H1 (cell line): ENCODE measurements around the gene IL18BP. TPM values are rescaled to one million over a fixed set of nuclear protein-coding genes. Genes with fewer than 3 reads are reported as not detected.

Experiments
- CTCF ChIA-PET: fragments of 300-600 bp; sonication (Branson Sonifier 250); formaldehyde crosslinking; loops from one replicate; lab custom pipeline; 2021; ENCODE audit not compliant: partially characterized antibody; lab: Charles Lee
- POLR2A ChIA-PET: fragments of 300-600 bp; sonication (Branson Sonifier 250); formaldehyde crosslinking; loops from one replicate; lab custom pipeline; 2021; ENCODE audit warnings: inconsistent platforms; ENCODE audit not compliant: partially characterized antibody; lab: Charles Lee
- DNase-seq, 2 experiments: peaks; one replicate each; pipeline versions ENCODE4 v3.0.0 to v3.0.0-alpha.2; 2010 to 2022; ENCODE audit warnings: low spot score in 2 of 2, low read depth in 1 of 2, mixed read lengths in 1 of 2
- FAIRE-seq: peaks from 2 replicates; lab custom pipeline; 2011; peaks lifted over from hg19 to GRCh38; lab: Jason Lieb, UNC
- H2AFZ ChIP-seq: 2 replicates; pipeline ENCODE4 v1.8.1; 2012; ENCODE audit warnings: low read length, inconsistent platforms
- H2AK5ac ChIP-seq: 2 replicates; pipeline ENCODE4 v1.6.1; 2013; ENCODE audit warnings: low read depth, low read length
- H2BK120ac ChIP-seq: replicated peaks from 2 replicates; pipeline ENCODE3; 2013; ENCODE audit warnings: low read depth, low read length, inconsistent platforms
- H2BK12ac ChIP-seq: 2 replicates; pipeline ENCODE4 v1.6.1; 2013; ENCODE audit warnings: low read depth, low read length
- H2BK15ac ChIP-seq: 2 replicates; pipeline ENCODE4 v1.6.1; 2013; ENCODE audit warnings: low read length
- H2BK20ac ChIP-seq: 2 replicates; pipeline ENCODE4 v1.6.1; 2013; ENCODE audit warnings: low read length
- H2BK5ac ChIP-seq: 2 replicates; pipeline ENCODE4 v1.6.1; 2013; ENCODE audit warnings: low read depth, low read length
- H3K14ac ChIP-seq: 2 replicates; pipeline ENCODE4 v1.6.1; 2013; ENCODE audit warnings: inconsistent platforms; ENCODE audit not compliant: insufficient read length
- H3K18ac ChIP-seq: 2 replicates; pipeline ENCODE4 v1.6.1; 2013; ENCODE audit warnings: low read length; ENCODE audit errors: extremely low read depth
- H3K23ac ChIP-seq: 2 replicates; pipeline ENCODE4 v1.6.1; 2013; ENCODE audit warnings: inconsistent platforms; ENCODE audit not compliant: insufficient read length
- H3K23me2 ChIP-seq: 2 replicates; pipeline ENCODE4 v1.6.1; 2013; ENCODE audit warnings: low read depth, low read length
- H3K27ac ChIP-seq: 2 replicates; pipeline ENCODE4 v1.6.1; 2011; ENCODE audit warnings: low read depth, low read length, inconsistent platforms
- H3K27me3 ChIP-seq, 4 experiments: replicated peaks in 1 of 4; 1 replicate in 1 of 4; 2 replicates in 3 of 4; pipeline versions ENCODE4 v1.6.1 to v1.8.1; 2011 to 2013; ENCODE audit warnings: low read length in 3 of 4, mild to moderate bottlenecking in 3 of 4, inconsistent platforms in 2 of 4, mixed read lengths in 2 of 4, moderate library complexity in 1 of 4; ENCODE audit not compliant: control insufficient read depth in 3 of 4, insufficient read depth in 3 of 4; ENCODE audit errors: extremely low read depth in 1 of 4
- H3K36me3 ChIP-seq, 4 experiments: 2 replicates each; pipeline versions ENCODE4 v1.6.1 to v1.8.1; 2011 to 2013; ENCODE audit warnings: mild to moderate bottlenecking in 4 of 4, low read length in 3 of 4, moderate library complexity in 2 of 4, control low read depth in 1 of 4, inconsistent platforms in 1 of 4; ENCODE audit not compliant: insufficient read depth in 4 of 4, control insufficient read depth in 2 of 4
- H3K4ac ChIP-seq: replicated peaks from 2 replicates; pipeline ENCODE3; 2013; ENCODE audit warnings: low read length, low read depth, mixed read lengths, inconsistent platforms; ENCODE audit not compliant: insufficient read length
- H3K4me1 ChIP-seq, 4 experiments: replicated peaks in 1 of 4; 1 replicate in 1 of 4; 2 replicates in 3 of 4; pipeline versions ENCODE4 v1.6.1 to v1.8.1; 2011 to 2013; ENCODE audit warnings: low read length in 3 of 4, inconsistent platforms in 2 of 4, mixed read lengths in 1 of 4; ENCODE audit not compliant: insufficient read depth in 4 of 4, control insufficient read depth in 3 of 4
- H3K4me2 ChIP-seq, 2 experiments: 2 replicates each; pipeline versions ENCODE4 v1.6.1 to v1.8.1; 2011 to 2013; ENCODE audit warnings: low read depth in 2 of 2, low read length in 2 of 2, control low read depth in 1 of 2, inconsistent platforms in 1 of 2, mild to moderate bottlenecking in 1 of 2; ENCODE audit not compliant: insufficient read depth in 1 of 2
- H3K4me3 ChIP-seq, 4 experiments: fragments of 200-600, 300-600 bp in 1 of 4; sonication (generic), shearing (Covaris generic), sonication (Bioruptor Twin) in 1 of 4; 2 replicates each; pipeline versions ENCODE4 v1.5.1 to v1.8.1; 2011 to 2016; ENCODE audit warnings: low read length in 4 of 4, low read depth in 3 of 4, control low read depth in 2 of 4, inconsistent platforms in 2 of 4, mild to moderate bottlenecking in 2 of 4, mixed read lengths in 1 of 4, moderate library complexity in 1 of 4; ENCODE audit not compliant: insufficient read depth in 2 of 4; ENCODE audit errors: extremely low read depth in 1 of 4
- H3K56ac ChIP-seq: replicated peaks from 2 replicates; pipeline ENCODE3; 2013; ENCODE audit warnings: low read depth, mild to moderate bottlenecking, mixed read lengths, low read length, inconsistent platforms; ENCODE audit not compliant: insufficient read length
- H3K79me1 ChIP-seq: 2 replicates; pipeline ENCODE4 v1.6.1; 2013; ENCODE audit warnings: low read depth, low read length, control low read depth
- H3K79me2 ChIP-seq, 2 experiments: 2 replicates each; pipeline versions ENCODE4 v1.6.1 to v1.8.1; 2012 to 2013; ENCODE audit warnings: low read length in 2 of 2, mild to moderate bottlenecking in 2 of 2, inconsistent platforms in 1 of 2; ENCODE audit not compliant: insufficient read depth in 2 of 2, control insufficient read depth in 1 of 2
- H3K9ac ChIP-seq, 4 experiments: replicated peaks in 1 of 4; 1 replicate in 1 of 4; 2 replicates in 3 of 4; pipeline versions ENCODE4 v1.6.1 to v1.8.1; 2011 to 2013; ENCODE audit warnings: low read depth in 3 of 4, low read length in 3 of 4, control low read depth in 2 of 4, mild to moderate bottlenecking in 2 of 4, moderate library complexity in 2 of 4, inconsistent platforms in 1 of 4; ENCODE audit errors: extremely low read depth in 1 of 4
- H3K9me3 ChIP-seq, 2 experiments: 2 replicates each; pipeline versions ENCODE4 v1.6.1 to v1.8.1; 2012 to 2013; ENCODE audit warnings: mild to moderate bottlenecking in 2 of 2, moderate library complexity in 2 of 2, control low read depth in 1 of 2, inconsistent platforms in 1 of 2, low read depth in 1 of 2, low read length in 1 of 2, mixed read lengths in 1 of 2; ENCODE audit not compliant: insufficient read depth in 2 of 2
- H4K20me1 ChIP-seq, 2 experiments: replicated peaks in 1 of 2; 2 replicates each; pipeline versions ENCODE3 to v1.8.1; 2011 to 2013; ENCODE audit warnings: inconsistent platforms in 2 of 2, low read length in 2 of 2, mild to moderate bottlenecking in 1 of 2; ENCODE audit not compliant: insufficient read depth in 2 of 2, control insufficient read depth in 1 of 2
- H4K5ac ChIP-seq: 2 replicates; pipeline ENCODE4 v1.6.1; 2013; ENCODE audit warnings: low read length, low read depth, mixed read lengths, inconsistent platforms; ENCODE audit not compliant: insufficient read length
- H4K8ac ChIP-seq: 2 replicates; pipeline ENCODE4 v1.8.0; 2013; ENCODE audit warnings: mild to moderate bottlenecking, moderate library complexity, low read length, inconsistent platforms; ENCODE audit not compliant: insufficient read depth; ENCODE audit errors: extremely low read depth
- H4K91ac ChIP-seq: replicated peaks from 2 replicates; pipeline ENCODE3; 2013; ENCODE audit warnings: low read length, mixed read lengths, inconsistent platforms; ENCODE audit not compliant: insufficient read length
- ATF3 ChIP-seq: IDR thresholded peaks from 2 replicates; pipeline ENCODE4 v1.6.1; 2011; ENCODE audit warnings: low read depth, mild to moderate bottlenecking, low read length; ENCODE audit not compliant: insufficient read depth
- CEBPB ChIP-seq: IDR thresholded peaks from 2 replicates; pipeline ENCODE4 v1.6.1; 2012; ENCODE audit warnings: low read depth, low read length
- CREB1 ChIP-seq: IDR thresholded peaks from 2 replicates; pipeline ENCODE4 v1.6.1; 2012; ENCODE audit warnings: inconsistent platforms
- JUN ChIP-seq: IDR thresholded peaks from 2 replicates; pipeline ENCODE4 v1.6.1; 2011; ENCODE audit warnings: low read depth, mild to moderate bottlenecking, improper control_type of control experiment, low read length
- KDM5A ChIP-seq: fragments of 200-600 bp; IDR thresholded peaks from 2 replicates; pipeline ENCODE4 v1.7.1; 2012; ENCODE audit warnings: mild to moderate bottlenecking, low read length, inconsistent platforms, mixed read lengths
- POLR2AphosphoS5 ChIP-seq: IDR thresholded peaks from 2 replicates; pipeline ENCODE4 v1.6.1; 2011; ENCODE audit warnings: low read depth, low read length
- SP1 ChIP-seq: IDR thresholded peaks from 2 replicates; pipeline ENCODE4 v1.6.1; 2011; ENCODE audit warnings: low read depth, low read length
- SP4 ChIP-seq: IDR thresholded peaks from 2 replicates; pipeline ENCODE4 v1.6.1; 2012; ENCODE audit warnings: low read length, inconsistent platforms
- SRF ChIP-seq: IDR thresholded peaks from 2 replicates; pipeline ENCODE4 v1.6.1; 2011; ENCODE audit warnings: mild to moderate bottlenecking, low read depth, low read length, moderate library complexity
- USF2 ChIP-seq: IDR thresholded peaks from 2 replicates; pipeline ENCODE4 v1.6.1; 2011; ENCODE audit warnings: low read length, improper control_type of control experiment
- YY1 ChIP-seq: IDR thresholded peaks from 2 replicates; pipeline ENCODE4 v1.6.1; 2011; ENCODE audit warnings: low read depth, mild to moderate bottlenecking, low read length
- WGBS, 2 experiments: shearing (Covaris generic) in 1 of 2; methylation state at CpG; one replicate each; pipeline versions ENCODE4 v1.1.6 to v1.1.7; 2013 to 2015; ENCODE audit warnings: low lambda C conversion rate in 2 of 2, mixed read lengths in 2 of 2, inconsistent platforms in 1 of 2, low coverage in 1 of 2, missing lambda C conversion rate in 1 of 2; ENCODE audit not compliant: insufficient replicate concordance in 2 of 2, insufficient coverage in 1 of 2, insufficient read length in 1 of 2; ENCODE audit errors: extremely low coverage in 1 of 2, missing lambda C conversion rate in 1 of 2; 5-methylcytosine and 5-hydroxymethylcytosine counted together
- polyA plus RNA-seq, 7 experiments: library from polyadenylated mRNA; depleted of rRNA in 3 of 7; stranded (reverse) in 5 of 7; unstranded in 2 of 7; fragments of >200 nt in 5 of 7; fragments of 200-250 nt in 2 of 7; gene quantifications; 1 replicate in 5 of 7; 2 replicates in 1 of 7; 4 replicates in 1 of 7; pipeline versions ENCODE4 v1.2.1 to v1.2.3, GENCODE V29; 2011 to 2013; ENCODE audit warnings: missing spikeins in 2 of 7, mixed read lengths in 2 of 7
- total RNA-seq: library from RNA; stranded (reverse); fragmentation: NEBNext Ultra II Directional; extraction: Animal tissue kit (Norgen Biotek cat#: 25700); gene quantifications from 2 replicates; pipeline ENCODE4 v1.2.1, GENCODE V29; 2021

The IL18BP gene
- total and polyA plus RNA-seq, 2 of the 8 experiments (the other 6 are each of a cell fraction or from before 2014, with no cell fraction given): 9.8 to 17.0 TPM

GRCh38 chr11:72008728-72009127, 10.0 kb downstream of the IL18BP start:
- H3K79me1 ChIP-seq: no peaks in the 10 kb centered on the region; the same call in 1 of the 2 replicates
- ChIA-PET CTCF (interaction anchor here (1.0 to 3.2 kb wide), 7 partner anchors 10 to 422 kb away, joined by 3 to 17 read pairs (median 8); partner anchors contain the start of gene IL18BP), POLR2A (interaction anchor here (0.9 to 1.4 kb wide), 3 partner anchors 11 to 83 kb away, joined by 3 to 5 read pairs (median 3); no protein-coding TSS in a partner anchor)
- no peak overlapping the region for H3K9ac ChIP-seq
- H2BK120ac ChIP-seq: no peak overlapping the region
- no peak overlapping the region for H2AFZ ChIP-seq
- no peak overlapping the region for H3K27ac ChIP-seq
- no peak overlapping the region for H3K23ac ChIP-seq
- no peaks in the 10 kb centered on the region for H3K4me1 ChIP-seq
- H4K20me1 ChIP-seq: peaks cover 31 to 46% of the 10 kb centered on the region in 2 experiments
- no peak overlapping the region for H4K91ac ChIP-seq
- no peaks in the 10 kb centered on the region for H3K23me2 ChIP-seq
- H2BK5ac ChIP-seq: no peak overlapping the region
- H3K36me3 ChIP-seq: peaks cover 51 to 87% (median 77%) of the 10 kb centered on the region in 4 experiments
- H3K9me3 ChIP-seq: no peaks in the 10 kb centered on the region
- H2AK5ac ChIP-seq: no peak overlapping the region
- no peak for FAIRE-seq
- no peak for DNase-seq
- H2BK20ac ChIP-seq: no peak overlapping the region
- 96% methylated on average over 7 of the region's 7 CpGs; no CpG with 5 or more reads in 1 of the 2 experiments for WGBS, 2 experiments
- no peak overlapping the region for H3K18ac ChIP-seq
- no peaks in the 10 kb centered on the region for H3K79me2 ChIP-seq
- H3K27me3 ChIP-seq: no peaks in the 10 kb centered on the region
- no peak overlapping the region for H3K4ac ChIP-seq
- no peak overlapping the region for H3K4me3 ChIP-seq
- no peak overlapping the region for H4K5ac ChIP-seq
- H4K8ac ChIP-seq: no peak overlapping the region; the same call in 1 of the 2 replicates
- H3K56ac ChIP-seq: no peak overlapping the region
- TF ChIP-seq KDM5A (no peak), SP1 (no peak), CREB1 (no peak), POLR2AphosphoS5 (no peak), CEBPB (no peak), SRF (no peak), ATF3 (no peak), SP4 (no peak), YY1 (no peak), JUN (no peak), USF2 (no peak)
- no peak overlapping the region for H3K4me2 ChIP-seq
- no peak overlapping the region for H2BK12ac ChIP-seq
- no peak overlapping the region for H3K14ac ChIP-seq
- no peak overlapping the region for H2BK15ac ChIP-seq
